ENCODE measurements around the gene PSMD13.

DNA sequence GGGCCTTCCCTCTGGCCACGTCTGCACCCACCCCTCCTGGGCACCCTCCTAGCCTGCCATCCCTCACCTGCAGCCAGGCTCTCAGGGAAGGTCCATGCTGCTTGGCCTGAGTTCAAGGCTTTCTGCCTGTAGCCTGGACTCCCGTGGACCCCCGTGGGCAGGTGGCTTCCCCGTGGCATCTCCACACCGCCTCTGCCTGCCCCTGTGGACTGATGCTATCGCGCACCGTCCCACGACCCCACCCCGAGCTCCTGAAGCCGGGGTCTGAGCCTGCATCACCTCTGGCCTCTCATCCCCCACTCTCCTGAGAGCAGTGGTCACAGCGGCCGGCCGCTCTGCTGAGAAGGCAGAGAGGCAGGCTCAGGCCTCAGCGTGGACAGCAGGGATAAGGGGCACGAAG lies 58.0 kb downstream of the PSMD13 start:
- TF ChIP-seq, protein P1, sequence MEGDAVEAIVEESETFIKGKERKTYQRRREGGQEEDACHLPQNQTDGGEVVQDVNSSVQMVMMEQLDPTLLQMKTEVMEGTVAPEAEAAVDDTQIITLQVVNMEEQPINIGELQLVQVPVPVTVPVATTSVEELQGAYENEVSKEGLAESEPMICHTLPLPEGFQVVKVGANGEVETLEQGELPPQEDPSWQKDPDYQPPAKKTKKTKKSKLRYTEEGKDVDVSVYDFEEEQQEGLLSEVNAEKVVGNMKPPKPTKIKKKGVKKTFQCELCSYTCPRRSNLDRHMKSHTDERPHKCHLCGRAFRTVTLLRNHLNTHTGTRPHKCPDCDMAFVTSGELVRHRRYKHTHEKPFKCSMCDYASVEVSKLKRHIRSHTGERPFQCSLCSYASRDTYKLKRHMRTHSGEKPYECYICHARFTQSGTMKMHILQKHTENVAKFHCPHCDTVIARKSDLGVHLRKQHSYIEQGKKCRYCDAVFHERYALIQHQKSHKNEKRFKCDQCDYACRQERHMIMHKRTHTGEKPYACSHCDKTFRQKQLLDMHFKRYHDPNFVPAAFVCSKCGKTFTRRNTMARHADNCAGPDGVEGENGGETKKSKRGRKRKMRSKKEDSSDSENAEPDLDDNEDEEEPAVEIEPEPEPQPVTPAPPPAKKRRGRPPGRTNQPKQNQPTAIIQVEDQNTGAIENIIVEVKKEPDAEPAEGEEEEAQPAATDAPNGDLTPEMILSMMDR (IDR thresholded peaks at IDR 0.05) = no peak
- no peak for TF ChIP-seq ZFX (IDR thresholded peaks at IDR 0.05; ENCODE audit: borderline replicate concordance)
